ENCODE results near the gene ATP5ME. TPM values are rescaled to one million over a fixed set of nuclear protein-coding genes. Genes with fewer than 3 reads are reported as not detected.
"Not testable (repeated sequence)": the region's sequence is repeated elsewhere in the genome, so short reads cannot be mapped to it uniquely, and the experiment has no call there.

The ATP5ME gene
- polyA plus RNA-seq, 3 donors = 221 to 338 (median 268) TPM

- DNase-seq = no peak
Measured at GRCh38 chr4:676871-677235, 2.8 kb upstream of the ATP5ME start.

DNA sequence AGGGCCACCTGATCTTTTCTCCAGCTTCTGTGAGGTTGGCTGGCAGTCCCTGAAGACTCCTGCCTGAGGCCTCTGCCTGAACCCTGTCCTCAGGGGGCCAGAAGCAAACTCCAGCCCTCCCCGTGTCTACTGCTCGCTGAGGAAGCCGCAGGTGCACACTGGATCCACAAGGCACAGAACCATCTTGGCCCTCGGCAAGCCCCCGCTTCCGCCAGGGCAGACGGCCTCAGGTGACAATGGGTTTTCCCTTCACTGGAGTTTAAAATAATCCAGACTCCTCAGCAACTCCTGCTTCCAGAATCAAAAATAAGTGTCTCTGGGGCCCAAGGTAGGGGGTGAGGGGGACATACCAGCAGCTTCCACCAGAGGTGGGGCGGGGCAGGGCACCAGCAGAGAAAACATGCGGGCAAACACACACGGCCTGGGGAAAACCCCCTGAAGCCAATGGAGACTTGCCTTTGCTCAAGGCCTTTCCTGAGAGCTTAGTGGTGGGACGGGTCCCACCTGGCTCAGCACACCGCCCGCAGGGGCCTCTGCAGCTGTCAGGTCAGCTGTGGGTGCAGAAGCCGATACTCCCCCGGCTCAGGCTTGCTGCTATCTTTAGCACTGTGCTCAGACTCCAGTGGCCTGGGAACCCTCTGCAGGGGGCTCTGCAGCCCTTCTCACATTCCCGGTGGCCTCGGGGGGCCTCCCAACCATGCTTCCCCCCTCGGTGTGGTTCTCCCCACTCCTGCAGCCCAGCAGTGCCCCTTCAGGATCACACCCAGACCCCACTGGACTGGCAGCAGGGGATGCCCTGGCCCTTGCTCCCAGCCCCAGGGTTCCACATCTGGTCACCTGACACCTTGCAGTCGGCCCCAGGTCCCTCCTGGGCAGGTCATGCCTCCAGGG is 2.1 kb upstream of the ATP5ME start:
- no peak for DNase-seq

DNA sequence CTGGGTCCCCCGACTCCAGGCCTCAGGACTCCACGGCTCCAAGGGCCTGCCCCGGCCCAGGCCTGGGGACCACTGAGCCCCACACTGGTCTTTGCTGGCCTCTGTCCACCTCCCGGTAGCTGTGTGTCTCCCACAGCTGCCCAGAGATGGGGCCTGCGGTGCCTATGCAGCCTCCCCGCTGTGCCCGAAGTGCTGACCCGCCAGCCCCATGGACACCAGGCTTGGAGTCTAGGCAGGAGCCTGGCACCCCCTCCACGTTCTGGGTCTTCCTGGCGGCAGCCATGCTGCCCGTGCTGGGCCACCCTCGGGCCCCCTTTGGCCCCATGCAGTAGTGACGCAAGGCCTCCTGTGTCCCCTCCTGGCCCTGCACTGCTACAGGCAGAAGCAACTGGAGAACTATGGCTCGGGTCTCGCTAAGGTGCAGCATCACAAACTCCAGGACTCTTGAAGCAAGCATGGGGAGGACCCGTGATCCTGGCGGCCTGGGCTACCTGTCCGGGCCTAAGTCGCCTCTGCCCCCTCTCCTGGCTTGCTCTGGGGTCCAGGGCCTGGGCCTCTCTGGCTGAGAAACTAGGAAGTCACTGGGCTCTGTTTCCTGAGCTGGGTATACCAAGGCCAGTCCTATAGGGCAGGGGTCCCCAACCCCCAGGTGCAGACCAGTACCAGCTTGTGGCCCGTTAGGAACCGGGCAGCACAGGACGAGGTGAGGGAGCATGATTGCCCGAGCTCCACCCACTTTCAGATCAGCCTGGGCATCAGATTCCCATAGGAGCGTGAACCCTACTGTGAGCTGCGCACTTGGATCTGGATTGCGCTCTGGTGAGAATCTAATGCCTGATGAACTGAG is 1.2 kb upstream of the ATP5ME start:
- DNase-seq = no peak

DNA sequence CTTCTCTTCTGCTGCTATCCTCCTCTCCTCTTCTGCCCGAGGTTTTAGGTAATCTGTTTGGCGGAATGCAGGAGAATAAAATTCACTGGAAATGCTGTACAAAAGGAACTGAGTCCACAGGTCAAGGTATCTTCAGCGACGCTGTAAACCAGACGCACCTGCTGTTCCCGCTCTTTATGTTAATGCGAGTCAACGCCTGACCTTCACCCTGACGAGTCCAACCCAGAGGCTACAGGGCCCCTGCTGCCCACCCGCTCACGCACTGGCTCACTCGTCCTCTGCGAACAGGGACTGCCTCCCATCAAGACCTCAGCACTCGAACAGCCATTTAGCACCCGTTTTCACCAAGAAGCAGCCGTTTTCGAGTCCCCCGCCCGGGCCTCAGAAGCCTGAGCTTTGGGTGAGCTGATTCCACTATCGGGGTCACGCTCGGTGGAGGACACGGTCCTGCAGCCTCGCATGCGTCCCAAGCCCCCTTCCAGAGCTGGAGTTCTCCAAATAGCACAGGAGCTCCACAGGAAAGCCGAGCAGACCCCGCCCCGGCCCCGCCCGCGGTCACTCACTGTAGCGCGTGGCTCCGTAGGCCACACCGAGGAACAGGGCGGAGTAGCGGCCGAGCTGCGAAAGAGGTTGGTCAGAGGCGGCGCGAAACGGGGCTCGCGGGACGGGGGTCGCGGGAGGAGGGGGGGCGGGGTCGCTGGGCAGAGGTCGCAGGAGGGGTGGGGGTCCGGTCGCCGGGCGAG is 556 bp downstream of the ATP5ME start:
- DNase-seq = no peak

DNA sequence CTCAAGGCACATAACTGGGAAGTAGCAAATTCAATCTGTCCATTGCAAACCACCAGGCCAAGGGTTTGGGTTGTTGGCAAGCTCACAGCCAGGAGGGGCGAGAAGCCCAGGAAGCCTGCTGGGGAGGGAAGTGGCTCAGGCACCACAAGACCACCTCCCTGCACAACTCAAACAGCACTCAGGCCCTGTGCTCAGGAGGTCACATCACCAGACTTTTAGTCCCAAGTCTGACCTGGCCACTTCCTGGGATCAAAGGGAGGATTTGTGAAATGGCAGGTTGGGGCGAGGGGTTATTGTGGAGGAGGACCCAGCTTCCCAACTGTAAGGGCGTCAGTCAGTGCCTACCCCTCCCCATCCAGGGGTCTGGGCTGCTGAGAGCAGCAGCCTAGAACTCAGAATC is 2.3 kb downstream of the ATP5ME start:
- no peak for DNase-seq

- DNase-seq = not testable (repeated sequence)
Measured at GRCh38 chr4:669806-670559, 4.1 kb downstream of the ATP5ME start.

- DNase-seq = not testable (repeated sequence)
Measured at GRCh38 chr4:668219-668618, 5.9 kb downstream of the ATP5ME start.

- no peak for DNase-seq
Measured at GRCh38 chr4:667545-667925, 6.5 kb downstream of the ATP5ME start.

DNA sequence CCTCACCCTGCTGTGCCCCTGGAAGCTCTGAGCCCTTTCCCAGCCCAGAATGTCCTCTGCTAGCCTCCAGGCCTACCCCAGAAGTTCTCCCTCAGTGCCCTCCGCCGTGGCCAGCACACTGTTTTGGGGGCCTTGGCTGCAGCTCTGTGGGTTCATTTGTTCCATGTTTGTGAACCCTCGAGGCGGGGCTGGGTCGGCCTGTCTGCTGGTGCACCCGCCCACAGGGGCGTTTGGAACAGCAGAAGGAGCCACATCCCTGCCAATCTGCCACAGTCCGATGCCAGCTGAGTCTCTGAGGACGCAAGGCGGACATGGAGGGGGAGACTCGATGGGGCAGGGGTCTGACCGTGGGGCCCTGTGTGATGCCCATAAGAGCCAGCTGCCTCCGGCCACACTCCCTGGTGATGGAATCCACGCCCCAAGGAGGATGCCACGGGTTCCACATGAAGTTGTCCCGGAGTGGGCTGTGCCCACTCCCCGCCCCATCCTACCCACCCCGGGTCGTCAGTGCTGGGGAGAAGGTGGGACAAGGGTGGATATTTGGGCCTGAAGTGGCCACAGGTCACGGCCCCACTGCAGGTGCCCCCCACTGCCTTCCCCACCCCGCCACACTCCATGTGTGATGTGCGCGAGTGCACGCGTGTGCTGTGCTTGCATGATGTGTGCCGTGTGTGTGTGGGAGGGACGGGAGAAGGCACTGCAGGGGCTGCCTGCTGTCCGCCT is 7.1 kb downstream of the ATP5ME start:
- DNase-seq = no peak

- DNase-seq = no peak
Measured at GRCh38 chr4:666436-666810, 7.7 kb downstream of the ATP5ME start.

- no peak for DNase-seq
Measured at GRCh38 chr4:665751-666435, 8.2 kb downstream of the ATP5ME start.

GRCh38 chr4:665381-665750 is 8.7 kb downstream of the ATP5ME start:
- DNase-seq = no peak

- DNase-seq = no peak
Measured at GRCh38 chr4:664713-665231, 9.3 kb downstream of the ATP5ME start.

GRCh38 chr4:663438-664428 is 10.3 kb downstream of the ATP5ME start:
- DNase-seq = peak; percentile 70

DNA sequence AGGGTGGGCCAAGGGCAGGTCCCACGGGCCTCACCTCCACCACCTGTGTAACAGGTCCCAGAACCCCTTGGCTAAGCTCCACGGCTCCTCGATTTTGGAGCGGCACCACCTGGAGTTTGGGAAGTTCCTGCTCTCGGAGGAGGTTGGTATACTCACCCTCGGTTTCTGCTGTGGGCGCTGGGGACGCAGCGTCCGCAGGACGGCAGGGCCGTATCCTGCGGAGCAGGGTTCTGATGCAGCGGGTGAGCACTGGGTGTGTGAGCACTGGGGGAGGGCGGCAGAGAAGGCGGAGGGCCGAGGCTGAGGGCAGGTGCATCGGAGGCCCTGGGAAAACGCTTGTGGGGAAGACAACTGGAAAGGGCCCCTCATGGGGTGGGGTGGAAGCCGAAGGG is 11.0 kb downstream of the ATP5ME start:
- DNase-seq = no peak

GRCh38 chr4:661881-662761 is 12.0 kb downstream of the ATP5ME start:
- no peak for DNase-seq

DNA sequence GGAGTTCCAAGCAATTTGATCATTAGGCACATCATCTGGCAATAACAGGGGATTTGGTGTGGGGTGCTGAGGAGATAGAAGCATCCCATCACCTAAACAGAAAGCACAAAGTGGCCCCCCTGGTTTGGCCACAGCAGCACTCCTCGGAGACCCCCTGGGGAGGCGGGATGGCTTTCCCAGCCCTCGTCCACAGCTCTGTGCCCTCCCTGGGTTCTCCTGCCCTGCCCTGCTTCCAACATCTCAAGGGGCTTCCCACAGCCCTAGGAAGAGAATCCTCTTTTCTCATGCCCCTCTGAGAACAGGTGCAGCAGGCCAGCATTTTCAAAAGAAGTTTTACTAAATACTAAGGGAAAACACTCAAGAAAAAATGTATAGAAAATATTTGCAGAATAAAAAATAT is 12.8 kb downstream of the ATP5ME start:
- DNase-seq = no peak

DNA sequence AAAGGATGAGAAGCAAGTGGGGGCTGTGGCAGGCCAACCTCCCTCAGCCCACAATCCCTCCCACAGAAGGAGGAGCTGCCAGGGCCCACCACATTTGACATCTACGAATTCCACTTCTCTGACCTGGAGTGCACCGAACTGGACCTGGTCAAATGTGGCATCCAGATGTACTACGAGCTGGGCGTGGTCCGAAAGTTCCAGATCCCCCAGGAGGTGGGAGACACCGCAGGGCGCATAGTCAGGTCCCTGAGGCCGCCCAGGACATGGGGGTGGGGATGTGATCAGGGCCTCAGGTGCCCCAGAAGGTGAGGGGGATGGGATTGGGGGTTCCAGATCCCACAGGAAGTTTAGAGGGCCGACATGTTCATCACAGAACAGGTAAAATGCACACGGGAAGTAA is 13.7 kb downstream of the ATP5ME start:
- DNase-seq = no peak

Data from renal pelvis (tissue), 4 donors.